GM21528 (cell line): Measurements from ENCODE around the gene EGFR.

Experiments
- ATAC-seq: cut with Tn5 transposase; IDR thresholded peaks from one replicate; pipeline ENCODE4 v1.9.1; 2021; ENCODE audit warnings: mild to moderate bottlenecking, moderate library complexity; ENCODE audit not compliant: unreplicated experiment, low FRiP score

The EGFR gene

GRCh38 chr7:55077561-55078410 is 59.0 kb downstream of the EGFR start:
- ATAC-seq = no peak

DNA sequence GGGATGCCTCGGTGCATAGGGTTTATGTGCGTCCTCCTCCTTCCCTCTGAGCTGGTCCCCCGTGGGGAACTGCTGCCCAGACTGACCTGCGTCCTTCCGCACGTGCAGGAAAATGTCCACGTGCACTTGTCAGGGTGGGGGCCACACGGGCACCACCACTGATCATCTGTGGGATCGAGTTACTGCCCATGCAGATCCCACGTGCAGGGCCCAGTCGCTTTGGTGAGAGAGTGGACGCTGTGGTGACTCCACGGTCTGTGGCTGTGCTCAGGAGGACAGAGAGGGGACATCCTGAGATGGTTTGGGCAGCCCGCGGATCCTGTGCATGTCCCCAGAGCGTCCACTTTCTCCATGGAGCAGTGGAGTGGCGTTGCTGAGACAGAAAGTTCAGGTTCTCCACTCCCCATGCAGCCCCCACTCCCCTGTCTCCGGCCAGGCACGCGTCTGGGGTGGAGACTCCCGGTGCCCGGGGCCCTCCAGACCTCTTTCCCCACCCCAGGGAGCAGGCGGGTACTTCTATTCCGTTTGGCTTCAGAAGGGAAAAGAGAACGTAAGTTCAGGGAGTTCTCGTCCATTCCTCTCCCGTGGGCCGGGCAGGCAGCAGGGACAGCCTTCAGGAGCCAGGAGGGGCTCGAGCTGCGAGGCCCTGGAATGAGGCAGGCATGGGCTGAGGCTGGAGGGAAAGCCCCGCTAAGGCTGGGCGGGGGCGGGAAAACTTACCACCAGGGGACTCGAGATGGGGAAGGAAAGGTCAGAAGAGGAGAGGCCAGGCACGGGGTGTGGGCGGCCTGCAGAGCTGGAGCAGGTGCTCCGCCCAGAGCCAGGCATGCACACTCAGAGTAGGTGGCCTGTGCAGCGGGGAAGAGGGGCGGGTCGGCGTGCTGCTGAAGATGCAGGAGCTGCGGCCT is 59.9 kb downstream of the EGFR start:
- no peak for ATAC-seq

GRCh38 chr7:55080000-55080623 is 61.3 kb downstream of the EGFR start:
- ATAC-seq = no peak

DNA sequence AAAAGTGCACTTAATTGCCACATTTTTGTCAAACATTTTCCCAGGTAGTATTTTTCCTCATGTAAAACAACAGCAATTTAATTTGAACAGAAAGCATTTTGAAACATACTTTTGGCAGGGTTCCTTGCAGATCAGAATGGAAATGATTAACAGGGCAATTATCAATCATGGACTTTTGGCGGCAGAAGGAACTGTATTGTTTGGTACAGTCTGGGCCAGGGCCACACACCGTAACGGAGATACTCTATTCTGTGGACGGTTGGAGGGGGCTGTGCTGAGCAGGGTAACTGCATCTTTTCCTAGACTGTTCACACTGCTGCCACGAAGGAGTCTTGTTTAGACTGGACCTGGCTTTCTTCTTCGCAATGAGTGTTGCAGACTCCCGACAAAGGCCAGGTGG is 62.3 kb downstream of the EGFR start:
- no peak for ATAC-seq

DNA sequence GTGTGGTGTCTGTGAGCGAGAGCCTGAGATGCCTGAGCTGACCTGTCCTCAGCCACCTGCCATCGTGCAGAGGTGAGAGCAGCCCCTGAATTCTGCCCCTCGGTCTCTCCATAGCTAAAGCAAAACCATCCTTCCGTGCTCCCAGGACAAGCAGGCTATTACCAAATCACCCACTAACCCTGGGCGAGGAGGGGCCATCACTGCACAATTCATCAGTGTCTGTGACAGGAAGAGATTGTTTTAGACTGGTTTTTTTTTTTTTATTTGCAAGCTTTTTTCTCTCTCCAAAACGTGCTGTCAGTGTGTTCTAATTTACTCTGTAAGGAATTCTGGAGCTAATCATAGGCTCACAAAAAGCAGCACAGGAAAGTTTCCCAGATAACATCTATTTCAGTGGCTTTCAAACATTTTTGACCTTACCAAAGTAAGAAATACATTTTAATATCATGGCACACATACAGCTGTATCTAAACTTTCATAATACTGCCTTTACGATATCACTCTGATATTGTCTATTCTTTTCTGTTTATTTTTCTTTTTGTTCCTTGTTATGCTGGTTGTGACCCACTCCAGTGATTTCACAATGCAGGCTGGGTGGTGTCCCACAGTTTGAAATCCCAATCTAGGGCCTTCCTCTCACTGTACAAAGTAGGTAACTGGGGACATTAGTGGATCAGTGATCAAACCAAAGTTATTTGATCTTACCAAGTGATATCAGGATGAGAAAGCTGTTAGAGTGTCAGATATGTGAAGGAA is 62.8 kb downstream of the EGFR start:
- no peak for ATAC-seq

DNA sequence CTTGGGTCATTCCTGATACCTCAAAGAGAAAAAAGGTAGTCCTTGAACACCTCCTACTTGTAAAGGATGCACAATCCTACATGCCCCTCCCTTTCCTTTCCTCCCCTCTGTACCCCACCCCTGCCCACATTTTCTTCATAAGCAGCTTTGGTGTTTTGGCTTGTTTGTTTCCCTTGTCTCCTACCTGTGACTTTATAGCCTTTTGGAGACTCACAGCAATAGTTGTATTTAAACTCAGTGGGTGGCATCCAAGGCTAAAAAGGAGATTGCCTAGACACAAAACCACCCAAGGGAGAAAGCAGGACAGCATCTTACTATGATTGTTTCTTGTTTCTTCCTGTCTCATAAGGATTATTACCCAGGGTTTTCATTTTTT is 63.4 kb downstream of the EGFR start:
- no peak for ATAC-seq

DNA sequence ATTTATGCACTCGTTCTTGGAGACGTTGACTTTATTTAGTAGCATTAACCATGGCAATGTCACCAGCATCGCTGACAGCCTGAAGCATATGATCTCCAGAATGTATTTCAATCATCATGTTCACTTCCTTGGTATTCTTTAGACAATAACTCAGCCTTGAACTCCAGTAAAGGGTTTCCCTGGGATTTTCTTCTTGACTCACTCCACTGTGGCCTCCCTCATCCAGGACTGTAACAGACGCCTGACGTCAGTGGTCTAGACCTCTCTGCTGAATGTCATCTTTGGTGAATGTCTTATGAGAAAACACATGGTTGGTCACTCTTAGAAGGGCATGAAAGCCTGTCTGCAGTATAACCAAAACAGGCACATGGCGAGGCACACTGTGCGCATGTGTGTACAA is 64.4 kb downstream of the EGFR start:
- no peak for ATAC-seq

DNA sequence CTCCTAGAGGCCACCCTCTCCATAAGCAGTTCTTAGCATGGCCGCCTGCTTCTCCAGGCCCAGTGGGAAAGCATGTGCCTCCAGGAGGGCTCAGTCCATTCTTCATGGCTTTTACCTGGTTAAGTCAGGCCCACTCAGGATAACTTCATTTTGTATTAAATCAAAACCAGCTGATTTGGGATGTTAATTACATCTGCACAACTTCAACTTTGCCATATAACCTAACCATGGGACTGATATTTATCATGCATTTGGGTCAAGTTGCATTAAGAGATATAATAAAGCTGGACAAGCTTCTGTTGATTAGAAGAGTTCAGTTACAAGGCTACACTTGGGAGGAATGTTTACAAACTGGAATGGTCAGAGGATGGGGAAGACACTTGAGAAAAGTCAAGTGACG is 65.5 kb downstream of the EGFR start:
- no peak for ATAC-seq

- peak; percentile 17 for ATAC-seq
Observed at GRCh38 chr7:55085511-55086412, 66.9 kb downstream of the EGFR start.

GRCh38 chr7:55086413-55087201 is 67.8 kb downstream of the EGFR start:
- peak; percentile 69 for ATAC-seq

- ATAC-seq = no peak
Observed at GRCh38 chr7:55087521-55087961, 68.7 kb downstream of the EGFR start.

DNA sequence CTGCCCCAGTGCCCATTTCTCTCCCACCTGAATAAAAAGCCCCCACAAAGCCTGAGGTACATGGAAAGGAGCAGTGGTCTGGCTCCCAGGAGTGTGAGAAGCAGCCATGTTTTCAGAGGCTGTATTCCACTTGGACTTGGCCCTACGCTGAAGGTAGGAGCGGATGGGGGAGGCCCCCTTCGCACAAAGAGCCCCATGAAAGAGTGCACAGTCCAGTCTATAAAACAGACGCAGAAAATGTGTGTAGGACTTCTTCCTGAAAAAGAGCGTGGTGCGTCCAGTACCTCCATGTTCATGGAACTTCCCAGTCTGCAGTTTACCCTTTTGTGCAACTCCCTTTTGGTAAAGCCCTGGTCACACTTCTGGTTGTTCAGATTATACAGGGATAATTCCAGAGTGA is 69.3 kb downstream of the EGFR start:
- ATAC-seq = no peak

DNA sequence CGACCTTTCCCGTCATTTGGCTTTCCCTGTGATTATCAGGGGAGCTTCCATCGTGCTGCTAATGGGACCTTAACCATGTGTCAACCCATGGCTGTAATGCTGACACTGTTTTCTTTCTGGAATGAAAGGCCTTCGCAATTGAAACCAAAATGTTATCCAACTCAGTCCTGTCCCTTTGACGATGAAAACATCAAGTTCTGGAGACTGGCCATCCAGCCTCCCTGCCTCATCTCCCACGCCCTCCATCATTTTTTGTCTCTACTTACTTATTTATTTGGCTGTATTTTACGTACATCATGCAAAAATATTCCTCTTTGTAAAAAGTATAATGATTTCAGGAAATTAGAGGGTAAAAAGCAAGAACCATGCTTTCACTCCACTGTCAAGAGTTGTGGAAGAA is 69.8 kb downstream of the EGFR start:
- ATAC-seq = no peak

DNA sequence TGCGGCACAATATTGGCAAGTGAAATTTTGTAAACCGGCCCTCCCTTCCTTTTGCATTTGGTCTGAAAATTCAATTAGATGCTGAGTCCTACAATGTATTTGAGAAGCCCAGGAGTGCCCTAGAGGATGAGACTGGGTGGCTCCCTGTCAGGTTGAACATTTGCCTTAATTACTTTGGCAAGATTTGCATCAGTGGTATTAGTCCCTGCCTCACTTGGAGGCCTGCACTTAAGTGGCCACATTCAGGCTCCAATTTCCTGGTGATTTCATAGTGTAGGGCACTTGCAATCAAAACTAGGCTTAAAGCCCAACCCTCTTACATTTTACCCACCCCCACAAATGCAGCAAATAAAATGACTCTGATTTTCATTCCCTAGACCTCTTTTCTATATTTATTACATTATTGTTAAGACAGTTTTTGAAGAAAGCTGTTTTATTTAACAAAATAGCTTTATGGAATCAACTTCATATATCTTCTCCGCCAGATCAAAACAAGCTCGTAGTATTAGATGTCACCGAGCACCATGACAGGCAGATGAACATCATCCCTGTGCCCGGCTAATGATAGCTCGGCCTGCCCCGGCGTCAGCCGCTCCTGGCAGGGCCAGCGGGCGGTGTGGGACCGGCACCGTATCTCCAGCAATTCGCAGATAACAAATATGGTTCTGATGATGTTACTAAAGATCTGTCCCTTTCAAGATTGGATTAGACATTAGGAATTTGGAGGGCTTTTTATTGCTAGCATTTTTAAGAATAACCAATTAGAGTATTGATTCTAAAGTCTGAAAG is 73.6 kb downstream of the EGFR start:
- ATAC-seq = no peak

DNA sequence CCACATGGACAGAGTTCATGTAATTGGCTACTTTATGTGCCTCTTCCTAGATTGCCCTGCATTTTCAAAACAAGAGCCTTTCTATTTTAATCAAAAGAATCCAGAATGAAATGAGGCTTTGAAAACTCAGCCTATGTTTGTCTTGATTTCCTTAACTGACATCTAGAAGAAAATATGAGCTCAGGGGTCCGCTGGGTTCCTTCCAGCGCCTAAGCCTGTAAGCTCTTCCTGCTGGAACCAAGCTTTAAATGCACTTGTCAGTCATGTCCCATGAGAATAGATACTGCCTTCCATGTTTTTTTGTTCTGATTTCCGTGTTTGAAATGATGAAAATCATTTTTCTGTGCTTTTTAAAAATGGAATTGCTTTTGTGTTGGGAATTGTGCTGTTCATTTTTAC is 74.2 kb downstream of the EGFR start:
- no peak for ATAC-seq

DNA sequence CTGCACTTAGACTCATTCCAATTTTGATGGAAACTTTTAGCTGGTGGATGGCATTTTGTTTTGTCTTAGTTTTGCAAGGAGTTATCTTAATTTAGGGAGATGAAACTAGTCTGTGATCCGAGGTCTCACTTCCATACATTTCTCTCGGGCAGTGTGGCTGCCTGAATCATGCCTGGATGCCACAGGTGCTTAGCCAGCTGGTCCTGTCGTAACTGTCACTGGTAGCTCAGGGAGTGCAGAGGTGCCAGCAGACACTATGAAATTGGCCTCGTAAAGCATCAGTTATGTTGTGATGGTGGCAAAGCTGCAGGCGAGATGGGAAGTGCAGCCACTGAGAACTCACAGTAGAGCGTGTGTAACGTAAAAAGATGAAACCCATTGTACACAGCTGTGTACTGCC is 74.9 kb downstream of the EGFR start:
- no peak for ATAC-seq

DNA sequence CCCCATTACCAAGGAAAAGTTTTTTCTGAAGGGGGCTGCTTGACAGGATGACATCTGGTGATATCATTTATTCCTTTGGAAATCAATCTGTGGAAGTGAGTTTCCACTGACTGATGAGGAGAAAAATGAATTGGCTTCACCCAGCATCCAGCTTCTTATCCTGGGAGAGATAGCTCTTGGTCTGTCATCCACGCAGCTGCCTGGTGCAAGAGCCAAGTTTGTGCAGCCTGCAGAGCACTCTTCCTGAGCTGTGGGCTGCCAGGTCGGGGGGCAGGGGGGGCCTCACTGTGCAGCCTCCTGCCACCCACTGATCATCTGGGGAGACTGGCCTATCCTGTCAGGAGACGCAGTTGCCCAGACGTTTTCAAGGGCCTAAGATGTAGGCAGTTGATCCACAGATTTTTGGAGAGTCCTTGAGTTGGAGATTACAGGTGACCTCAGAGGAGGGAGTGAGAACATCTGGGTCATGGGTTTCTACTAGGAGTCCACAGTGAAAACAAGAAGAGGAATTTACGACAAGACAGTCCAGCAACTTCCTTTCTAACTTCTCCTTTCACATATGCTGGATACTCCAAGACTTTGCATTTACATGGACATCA is 75.4 kb downstream of the EGFR start:
- ATAC-seq = no peak
